Stimulated activated CD8-positive, alpha-beta memory T cell treated with anti-CD3 and anti-CD28 coated beads, Interleukin-15, amount 100 ng/mL, for 1 hour (primary cell): ENCODE measurements around the gene RGS16.

Experiments used
- DNase-seq: peaks from one replicate; pipeline ENCODE4 v3.0.0-alpha.2; 2020; ENCODE audit warnings: low read depth

RGS16 gene

DNA sequence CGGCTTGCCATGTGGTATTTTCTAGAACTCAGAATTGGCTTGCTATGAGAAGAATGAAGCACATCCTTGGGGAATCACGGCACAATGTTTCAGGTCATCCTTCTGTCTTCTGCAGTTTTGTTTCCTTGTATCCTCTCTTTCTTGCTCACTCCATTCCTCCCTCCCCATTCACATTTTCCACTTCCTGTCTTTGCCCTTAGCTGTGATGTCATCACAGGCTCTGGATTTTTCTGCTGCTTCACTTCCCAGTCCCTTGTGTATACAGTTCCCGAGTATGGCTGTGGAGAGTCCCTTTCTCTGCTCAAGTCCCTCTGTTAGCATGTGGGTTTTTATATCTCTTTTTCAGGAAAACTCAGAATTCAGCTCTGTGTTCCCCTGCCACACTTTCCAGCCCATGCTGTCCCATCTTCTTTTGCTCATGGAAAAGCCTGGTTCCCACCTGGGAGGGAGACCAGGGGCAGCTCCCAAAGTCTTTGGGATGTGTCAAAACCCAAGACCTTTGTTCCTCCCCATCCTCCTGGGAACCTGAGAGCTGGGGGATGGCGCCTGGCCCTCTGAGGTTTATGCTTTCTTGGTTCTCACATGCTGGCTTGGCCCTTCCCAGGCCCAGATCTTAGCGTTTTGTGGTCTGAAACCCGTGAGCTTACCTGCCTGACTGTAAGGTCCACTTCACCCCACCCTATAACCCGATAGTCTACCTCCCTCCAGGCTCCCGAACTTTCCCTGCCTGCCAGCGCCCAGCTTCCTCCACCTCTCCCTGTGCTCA, 4.8 kb upstream of the RGS16 start:
- DNase-seq, result no peak

DNA sequence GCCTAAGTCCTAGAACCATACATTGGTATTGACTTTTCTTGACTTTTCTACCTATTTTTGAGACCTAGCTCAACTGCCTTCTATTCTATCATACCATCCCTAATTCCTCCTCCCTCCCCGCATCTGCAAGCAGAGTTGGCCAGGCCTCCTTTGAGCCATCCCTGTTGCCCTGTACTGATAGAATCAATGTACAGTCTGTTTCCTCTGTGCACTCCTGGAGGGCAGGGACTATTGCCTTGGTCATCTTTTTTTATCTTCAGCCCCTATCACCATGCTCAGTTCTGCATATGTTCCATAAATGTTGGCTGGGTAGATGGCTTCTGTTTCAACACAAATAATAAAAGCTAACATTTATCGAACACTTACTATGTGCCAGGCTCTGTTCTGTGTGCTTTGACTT, 4.0 kb upstream of the RGS16 start:
- no peak for DNase-seq

DNA sequence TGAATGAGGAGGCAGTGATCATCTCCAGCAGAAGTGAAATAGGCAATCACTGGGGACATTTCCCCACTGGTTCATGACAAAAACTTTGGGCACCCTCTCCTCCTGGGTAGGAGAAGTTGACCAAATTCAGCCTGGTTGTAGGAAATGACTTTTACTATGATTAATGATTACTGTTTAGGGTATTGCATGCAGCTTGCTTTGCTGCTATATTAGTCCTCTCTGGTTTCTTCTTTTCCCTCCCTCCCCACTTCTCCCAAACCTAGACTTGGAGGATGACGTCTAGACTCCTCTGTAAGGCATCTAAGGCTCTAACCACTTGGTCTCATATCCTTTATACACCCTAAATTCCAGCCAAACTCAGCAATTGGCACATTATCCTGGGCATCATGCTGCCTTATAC, 3.4 kb upstream of the RGS16 start:
- DNase-seq, result no peak

DNA sequence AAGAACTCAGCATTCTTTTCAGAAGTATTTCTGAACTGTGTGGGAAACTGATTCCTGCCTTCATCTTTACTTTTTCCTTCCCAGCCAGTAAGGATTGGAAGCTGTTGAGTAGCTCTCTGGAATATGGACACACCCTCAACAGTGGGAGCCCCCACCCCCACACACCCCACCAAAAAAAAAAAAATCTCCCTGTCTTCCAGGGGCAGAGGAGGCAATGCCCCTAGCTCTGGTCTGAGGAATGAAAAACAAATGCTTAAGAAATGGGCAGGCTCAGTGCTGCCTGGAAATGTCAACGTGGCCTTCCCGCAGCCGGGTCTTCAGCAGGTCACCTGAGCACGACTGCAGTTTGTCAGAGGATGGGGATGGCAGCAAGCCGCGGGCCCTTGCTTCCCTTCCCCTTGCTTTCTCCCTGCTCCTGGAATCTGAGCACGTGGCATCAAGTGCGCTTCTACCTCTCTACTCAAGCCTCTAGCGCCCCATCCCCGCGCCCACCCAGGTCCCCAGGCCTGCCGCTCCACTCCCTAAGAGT, 479 bp downstream of the RGS16 start:
- no peak for DNase-seq

DNA sequence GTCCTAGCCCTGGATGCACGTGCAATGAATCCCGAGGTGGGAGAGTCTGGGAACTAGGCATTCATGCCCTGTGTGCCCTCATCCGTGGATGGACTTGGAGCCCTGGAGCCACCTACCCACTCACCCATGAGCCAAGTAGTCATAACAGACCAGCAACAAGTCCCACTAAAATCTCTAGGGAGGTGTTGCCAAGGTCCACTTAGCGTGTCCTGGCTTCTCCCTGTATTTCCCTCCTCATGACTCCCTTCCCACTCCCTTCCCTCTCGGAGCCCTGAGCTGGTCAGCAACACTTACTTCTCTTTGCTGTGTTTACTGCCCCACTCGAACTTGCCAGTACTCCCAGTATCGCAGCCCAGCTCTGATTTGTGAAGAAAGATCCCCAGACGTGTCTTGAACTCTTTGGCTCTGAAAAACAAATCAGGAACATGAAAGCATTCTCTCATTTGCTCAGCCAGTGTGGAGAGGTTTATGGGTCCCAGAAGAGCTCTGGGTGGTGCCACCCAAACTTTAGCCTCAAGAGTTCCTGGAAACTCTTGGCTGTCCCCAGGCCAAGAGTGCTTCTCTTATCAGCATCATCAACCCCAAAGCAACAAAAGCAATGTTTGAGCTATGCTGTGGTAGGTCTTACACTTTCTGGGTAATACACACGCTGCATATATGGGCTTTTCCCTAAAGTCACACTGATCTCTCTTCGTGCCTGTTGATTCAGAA, 1.1 kb downstream of the RGS16 start:
- no peak for DNase-seq

DNA sequence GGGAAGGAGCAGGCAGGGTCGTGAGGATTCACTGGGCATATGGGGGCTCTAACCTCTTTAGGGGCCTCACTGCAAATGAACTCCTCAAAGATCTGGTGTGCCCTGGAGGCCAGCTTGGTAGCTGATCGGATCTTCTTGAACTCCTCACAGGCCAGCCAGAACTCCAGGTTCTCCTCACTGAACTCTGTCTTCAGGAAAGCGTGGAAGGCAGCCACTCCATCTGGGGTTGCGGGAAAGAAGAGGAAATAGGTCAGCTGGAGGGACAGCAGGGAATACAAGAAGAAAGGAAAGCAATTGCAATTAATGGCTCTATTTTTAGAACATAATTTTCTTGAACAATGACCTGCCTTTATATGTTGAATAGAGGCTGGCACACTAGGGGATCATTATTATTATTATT, 2.3 kb downstream of the RGS16 start:
- no peak for DNase-seq

DNA sequence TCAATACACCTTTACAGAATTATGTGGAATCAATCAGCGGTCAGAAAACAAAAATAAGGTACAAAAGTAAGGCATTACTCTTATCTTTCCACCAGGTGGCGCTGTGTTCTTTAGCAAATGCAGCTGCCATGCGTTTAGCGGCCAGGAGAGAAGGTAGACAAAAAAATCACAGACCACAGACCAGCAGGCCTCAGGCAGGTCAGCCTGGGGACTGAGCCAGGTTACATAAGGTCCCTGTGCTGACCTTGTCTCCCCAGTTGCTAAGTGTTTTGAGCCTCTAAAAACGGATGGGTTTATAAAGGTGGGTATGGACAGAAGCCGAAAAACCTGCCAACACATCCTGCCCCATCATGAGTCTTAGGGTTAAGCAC, 2.8 kb downstream of the RGS16 start:
- DNase-seq, result peak; percentile 39

DNA sequence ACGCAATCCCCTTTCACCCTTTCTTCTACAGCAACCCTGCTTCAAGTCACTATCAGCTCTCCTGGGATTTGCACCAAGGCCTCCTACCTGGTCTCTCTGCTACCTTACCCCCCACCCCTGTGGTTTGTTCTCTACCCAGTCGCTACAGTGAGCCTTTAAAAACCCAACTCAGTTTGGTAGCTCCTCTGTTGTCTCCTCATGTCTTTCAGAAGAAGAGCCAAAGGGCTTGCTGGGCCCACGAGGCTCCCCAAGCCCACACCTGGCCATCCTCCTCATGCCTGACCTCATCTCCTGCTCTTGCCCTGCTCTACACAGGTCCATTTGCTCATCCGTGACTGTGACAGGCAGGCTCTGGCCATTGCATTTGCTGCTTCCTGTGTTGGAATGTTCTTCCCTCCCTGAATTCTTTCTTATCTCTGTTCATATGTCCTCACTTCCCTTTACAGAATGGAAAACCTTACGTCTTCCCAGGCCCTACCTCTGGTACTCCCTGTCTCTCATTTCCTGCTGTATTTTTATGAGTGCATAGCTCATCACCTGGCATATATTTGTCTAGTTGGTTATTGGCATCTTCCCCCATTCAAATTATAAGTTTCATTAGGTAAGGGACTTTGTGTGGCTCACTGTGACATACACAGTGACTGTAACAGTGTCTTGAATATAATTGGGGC, 3.3 kb downstream of the RGS16 start:
- no peak for DNase-seq

DNA sequence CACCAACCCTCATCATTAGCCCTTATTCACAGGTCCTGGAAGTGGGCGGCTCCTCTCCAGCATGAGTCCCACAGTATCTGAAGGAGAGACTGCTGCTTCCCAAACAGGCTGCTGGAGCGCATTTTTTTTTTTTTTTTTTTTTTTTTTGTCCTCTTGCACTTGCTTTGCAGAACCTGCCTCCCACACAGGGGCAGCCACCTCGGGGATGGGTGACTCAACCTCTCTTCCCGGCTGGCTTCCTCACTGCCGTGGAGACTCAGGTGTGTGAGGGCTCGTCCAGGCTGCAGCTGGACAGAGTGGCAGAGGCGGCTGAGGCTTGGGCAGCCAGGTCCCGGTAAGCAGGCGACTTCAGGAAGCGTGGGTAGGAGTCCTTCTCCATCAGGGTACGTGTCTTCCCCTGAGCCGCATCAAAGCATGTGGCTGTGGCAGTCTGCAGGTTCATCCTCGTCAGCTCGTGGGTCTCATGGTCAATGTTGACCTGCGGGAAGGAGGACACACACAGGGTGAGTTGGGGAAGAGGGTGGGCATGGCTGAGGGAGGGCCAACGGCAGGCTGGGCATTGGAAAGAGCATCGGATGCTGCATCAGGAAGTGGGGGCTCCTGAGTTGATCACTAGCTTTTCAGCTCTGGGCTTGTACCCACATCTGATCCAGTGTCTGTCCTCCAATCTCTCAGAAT, 4.0 kb downstream of the RGS16 start:
- no peak for DNase-seq

DNA sequence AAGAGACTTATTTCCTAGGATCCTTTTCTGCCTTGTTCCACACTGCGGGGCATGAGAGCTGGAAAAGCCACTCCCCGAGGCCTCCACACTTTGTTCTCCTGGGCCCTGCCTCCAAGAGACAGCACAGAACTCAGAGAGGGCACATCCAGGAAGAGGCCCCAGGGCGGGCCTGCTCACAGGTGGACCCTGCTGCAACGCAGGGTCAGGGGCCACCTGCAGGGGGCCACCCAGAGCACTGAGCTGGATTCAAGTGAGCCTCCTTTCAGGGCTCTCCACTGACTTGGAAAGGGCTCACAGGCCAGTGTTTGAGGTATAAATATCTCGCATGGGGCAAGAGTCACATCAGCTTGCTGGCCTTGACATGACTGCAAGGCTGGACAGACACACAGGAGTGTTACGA, 4.8 kb downstream of the RGS16 start:
- DNase-seq, result no peak

DNA sequence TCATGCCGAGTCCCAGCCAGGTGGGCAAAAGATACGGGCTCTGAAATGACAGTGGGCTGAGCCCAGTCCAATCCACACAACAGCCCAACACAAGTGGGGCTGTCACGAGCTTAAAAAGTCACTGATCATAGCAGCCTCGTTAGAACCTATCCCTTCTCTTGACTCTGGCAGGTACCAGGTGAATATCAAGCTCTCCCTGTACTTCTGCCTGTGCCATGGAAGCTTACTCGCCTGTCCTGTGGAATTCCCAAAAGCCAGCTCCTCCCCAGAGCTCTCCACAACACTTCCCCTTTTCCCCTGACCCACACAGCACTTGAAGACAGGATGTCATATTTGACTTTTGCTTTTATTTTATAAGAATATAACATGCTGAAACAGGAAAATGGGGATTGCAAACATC, 5.9 kb downstream of the RGS16 start:
- DNase-seq, result no peak

DNA sequence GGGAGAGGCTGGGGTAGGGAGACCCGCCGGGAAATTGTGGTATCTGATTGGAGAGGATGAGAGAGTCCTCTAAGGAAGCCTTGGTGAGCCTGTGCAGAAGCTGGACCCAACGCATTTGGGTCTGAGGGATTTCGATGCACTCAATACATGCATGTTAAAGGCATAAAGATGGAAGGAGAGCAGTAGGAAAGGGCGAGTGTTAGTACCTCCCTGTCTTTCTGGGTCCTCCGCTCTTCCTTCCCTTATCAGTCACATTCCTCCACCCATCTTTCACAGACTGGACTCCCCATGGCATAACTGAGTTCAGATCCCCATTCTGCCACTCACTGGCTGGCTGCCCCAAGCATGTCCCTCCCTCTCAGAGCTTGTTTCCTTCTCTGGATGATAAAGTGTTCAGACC, 7.3 kb downstream of the RGS16 start:
- DNase-seq, result no peak

DNA sequence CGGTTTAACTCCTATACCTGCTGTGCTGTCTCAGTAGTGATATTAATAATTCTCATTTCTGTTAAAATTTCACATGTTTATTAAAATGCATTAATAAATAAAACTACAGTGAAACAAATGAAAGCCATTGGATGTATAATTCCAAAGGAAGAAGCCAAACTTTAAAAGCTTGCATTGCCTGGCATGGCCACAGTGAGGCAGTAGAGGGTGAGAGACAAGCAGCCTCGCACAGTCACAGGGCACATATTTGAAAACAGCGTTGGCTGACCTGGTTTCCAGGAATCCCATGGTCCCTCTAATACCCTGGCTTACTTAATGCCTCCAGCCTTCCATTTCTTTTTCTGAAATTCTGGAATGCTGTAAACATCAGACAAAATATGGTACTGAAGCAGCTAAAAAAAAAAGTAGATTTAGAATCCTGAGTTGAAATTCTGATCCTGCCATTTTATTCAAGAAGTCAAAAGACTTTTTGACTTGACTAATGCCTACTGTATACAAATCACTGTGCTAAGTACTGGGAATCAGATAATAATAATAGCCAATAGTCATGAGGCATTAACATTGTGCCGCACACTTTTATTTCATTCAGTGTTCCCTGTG, 8.4 kb downstream of the RGS16 start:
- DNase-seq, result peak; percentile 45

DNA sequence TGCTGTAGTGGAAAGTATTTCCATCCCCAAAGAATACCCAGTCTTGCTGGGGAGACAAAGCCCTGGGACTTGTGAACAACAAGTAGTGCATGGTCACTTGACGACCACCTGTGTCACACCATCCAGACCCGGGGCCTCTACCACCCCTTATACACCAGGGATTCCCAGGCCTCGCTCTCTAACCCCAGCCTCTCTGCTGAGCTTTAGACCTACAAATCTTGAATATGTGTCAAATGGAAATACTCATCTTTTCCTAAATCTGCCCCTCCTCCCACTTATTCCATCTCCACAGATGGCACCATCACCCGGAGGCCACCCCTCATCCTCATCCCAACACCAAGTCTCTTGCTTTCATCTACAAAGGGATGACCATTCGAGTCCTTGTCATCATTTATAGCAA, 14.3 kb downstream of the RGS16 start:
- DNase-seq, result no peak

DNA sequence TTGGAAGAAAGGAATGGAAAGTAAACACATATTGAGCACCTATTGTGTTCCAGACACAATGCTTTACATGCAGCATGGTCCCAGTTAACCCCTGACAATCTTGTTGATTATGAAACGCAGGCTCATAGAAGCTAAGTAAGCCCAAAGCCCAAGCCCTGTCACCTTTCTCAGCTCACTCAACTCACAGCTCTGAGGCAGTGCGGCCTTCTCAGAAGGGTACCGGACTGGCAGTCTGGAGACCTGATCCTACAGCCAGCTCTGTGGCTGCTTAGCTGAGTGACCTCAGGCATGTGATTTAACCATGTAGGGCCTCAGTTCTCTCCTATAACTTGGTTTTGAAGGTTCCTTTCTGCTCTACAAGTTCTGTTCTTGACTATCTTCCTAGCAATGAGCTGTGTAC, 14.7 kb downstream of the RGS16 start:
- DNase-seq, result no peak

DNA sequence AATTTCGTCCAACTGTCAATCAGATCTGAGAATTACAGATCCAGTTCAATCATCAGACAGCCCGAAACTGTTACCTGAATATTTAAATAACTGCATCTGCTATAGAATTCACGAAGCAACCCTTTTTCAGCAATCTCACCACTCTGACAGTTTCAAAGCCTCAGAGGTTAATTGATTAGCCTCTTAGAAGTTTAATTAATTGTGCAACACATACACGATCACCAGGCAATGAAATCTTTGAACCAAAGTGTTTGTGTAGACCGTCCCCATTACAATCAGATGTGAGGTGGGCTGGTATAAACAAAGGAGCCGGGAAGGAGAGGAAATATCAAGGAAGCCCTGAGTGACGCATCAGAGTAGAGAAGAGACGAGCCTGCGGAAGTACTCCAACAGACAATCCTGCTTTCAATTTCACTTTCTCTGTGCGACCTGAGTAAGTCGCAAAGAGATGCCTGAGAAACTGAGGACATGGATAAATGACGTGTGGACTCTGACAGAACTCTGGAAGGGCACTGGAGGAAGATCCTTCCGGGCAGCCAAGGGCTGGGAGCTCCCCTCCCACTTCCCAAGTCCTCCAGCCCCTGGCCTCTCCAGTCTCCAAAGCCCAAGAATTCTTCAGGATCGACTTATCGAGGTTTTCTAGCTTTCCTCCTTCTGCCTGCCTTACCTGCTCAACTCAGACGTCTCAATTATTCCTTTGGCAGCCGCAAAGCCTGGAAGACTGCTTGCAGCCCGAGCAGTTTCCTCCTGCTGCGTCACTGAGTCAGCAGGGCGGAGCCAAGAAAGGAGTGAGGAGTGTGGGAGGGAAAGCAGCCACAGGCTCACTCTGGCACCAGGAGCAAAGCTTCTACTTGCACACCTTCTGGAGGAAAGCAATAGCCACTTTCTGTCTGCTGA, 15.4 kb downstream of the RGS16 start, which contains the start of gene RNASEL:
Gene RNASEL (minus strand): TSS at position 757 of the 897 bp plus-strand sequence. CDS start 2,450 bp downstream, outside the sequence.
- DNase-seq, result peak; percentile 38

DNA sequence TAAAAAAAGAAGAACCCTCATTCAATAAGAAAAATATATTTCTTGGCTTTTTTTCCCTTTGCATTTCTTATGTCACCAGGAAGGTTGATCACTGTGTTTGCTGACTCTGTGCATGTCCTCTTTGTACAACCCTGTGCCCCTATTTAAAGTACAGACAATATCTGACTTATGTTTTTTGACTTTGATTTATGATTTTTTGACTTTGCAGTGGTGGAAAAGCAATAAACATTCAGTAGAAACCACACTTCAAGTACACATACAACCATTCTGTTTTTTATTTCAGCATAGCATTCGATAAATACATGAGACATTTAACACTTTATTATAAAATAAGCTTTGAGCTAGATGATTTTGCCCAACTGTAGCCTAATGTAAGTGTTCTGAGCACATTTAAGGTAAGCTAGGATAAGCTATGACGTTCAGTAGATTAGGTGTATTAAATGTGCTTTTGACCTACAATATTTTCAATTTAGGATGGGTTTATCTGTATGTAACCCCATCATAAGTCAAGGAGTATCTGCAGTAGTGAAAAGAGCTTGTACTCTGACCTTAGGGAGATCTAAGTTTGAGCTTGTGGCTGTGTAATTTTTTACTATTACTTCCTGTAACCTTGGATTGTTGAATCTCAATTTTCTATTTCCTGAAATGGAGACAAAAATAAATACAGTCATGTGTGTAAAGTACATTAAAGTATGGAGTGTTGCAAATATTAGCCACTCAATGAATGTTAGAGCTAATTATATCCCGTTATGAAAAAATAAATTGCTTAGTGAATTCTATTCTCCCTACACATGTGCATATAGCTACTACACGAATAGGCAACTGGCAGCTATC, 16.3 kb downstream of the RGS16 start:
- DNase-seq, result no peak

DNA sequence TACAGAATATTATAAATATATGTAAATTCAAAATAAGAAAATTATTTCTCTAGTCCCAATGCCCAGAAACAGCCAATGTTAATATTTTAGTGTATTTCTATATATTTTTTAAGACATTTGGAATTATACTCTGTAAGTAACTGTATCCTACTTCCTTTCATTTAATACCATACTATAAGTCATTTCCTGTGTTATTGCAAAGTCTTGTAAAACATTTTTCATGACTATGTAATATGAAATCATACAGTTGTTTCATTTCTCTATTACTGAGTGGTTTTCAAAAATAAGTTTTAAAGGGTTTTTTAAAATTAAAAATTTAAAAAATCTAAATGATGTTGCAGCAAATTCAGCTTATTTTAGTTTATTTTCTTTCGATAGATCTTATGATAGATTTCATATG, 17.1 kb downstream of the RGS16 start:
- DNase-seq, result no peak

DNA sequence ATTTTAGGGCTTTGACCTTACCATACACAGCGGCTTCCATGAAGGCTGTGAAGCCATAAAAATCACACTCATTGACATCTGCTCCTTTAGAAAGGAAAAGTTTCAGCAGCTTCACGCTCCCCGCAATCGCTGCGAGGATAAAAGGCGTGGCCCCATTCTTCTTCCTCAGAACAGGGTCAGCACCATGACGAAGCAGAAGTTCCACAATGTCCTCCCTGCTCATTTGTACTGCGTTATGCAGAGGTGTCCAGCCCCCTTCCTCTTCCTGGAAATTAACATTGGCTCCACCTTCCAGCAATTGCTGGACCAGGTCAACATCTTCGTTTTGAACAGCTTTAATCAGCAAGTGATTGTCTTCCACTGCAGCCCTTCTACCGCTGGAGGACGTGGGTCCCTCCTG, 17.8 kb downstream of the RGS16 start:
- no peak for DNase-seq

DNA sequence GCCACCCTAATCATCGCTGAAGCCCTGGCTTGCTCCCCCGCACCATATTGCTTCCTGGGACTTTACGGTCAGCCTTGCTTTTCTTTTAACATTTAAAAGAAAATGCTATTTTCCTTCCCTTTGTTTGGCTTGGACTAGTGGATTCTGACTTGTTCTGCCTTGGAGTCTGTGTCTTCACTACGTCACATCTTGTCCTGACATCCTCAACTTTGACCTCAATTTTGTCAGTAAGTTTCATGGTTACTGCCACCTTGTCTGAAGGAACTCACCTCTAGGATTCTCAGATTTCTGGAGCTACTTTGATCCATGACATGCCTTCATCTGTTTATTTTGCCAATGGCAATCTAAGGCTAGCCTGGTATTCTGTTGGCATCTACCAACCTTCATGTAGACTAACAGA, 19.4 kb downstream of the RGS16 start:
- DNase-seq, result no peak
